Hepatocyte (in vitro differentiated cells): ENCODE results near the gene HACD2. TPM values are rescaled to one million over a fixed set of nuclear protein-coding genes. Genes with fewer than 3 reads are reported as not detected.

Experiments used
- DNase-seq: peaks from one replicate; pipeline ENCODE4 v3.0.0-alpha.2; 2016; ENCODE audit warnings: low spot score
- H2AFZ ChIP-seq: fragments of 200-600 bp; sonication (generic); 2 replicates; pipeline ENCODE4 v1.6.0; 2016; ENCODE audit warnings: antibody characterized with exemption, mild to moderate bottlenecking
- H3K27ac ChIP-seq: fragments of 200-600 bp; sonication (generic); 2 replicates; pipeline ENCODE4 v1.5.1; 2016; ENCODE audit warnings: mild to moderate bottlenecking
- H3K27me3 ChIP-seq: fragments of 200-600 bp; sonication (generic); 2 replicates; pipeline ENCODE4 v1.6.1; 2016
- H3K36me3 ChIP-seq: fragments of 200-600 bp; sonication (generic); replicated peaks from 2 replicates; pipeline ENCODE4 v1.5.1; 2016; ENCODE audit warnings: low read depth; ENCODE audit not compliant: insufficient read depth
- H3K4me1 ChIP-seq: fragments of 200-600 bp; sonication (generic); 2 replicates; pipeline ENCODE4 v1.5.1; 2016; ENCODE audit warnings: mild to moderate bottlenecking, moderate library complexity; ENCODE audit not compliant: insufficient read depth
- H3K4me2 ChIP-seq: fragments of 200-600 bp; sonication (generic); 2 replicates; pipeline ENCODE4 v1.6.0; 2016
- H3K4me3 ChIP-seq: fragments of 200-600 bp; sonication (generic); 2 replicates; pipeline ENCODE4 v1.5.1; 2016; ENCODE audit warnings: mild to moderate bottlenecking
- H3K79me2 ChIP-seq: fragments of 200-600 bp; sonication (generic); 2 replicates; pipeline ENCODE4 v1.6.0; 2017; ENCODE audit warnings: mild to moderate bottlenecking
- H3K9me2 ChIP-seq: fragments of 200-600 bp; sonication (generic); replicated peaks from 2 replicates; pipeline ENCODE4 v1.6.0; 2017; ENCODE audit warnings: mild to moderate bottlenecking; ENCODE audit not compliant: insufficient read depth
- H3K9me3 ChIP-seq: fragments of 200-600 bp; sonication (generic); 2 replicates; pipeline ENCODE4 v1.5.1; 2016; ENCODE audit warnings: low read depth, mild to moderate bottlenecking
- H4K20me1 ChIP-seq: fragments of 200-600 bp; sonication (generic); 2 replicates; pipeline ENCODE4 v1.6.0; 2016; ENCODE audit warnings: mild to moderate bottlenecking; ENCODE audit not compliant: insufficient read depth, poor library complexity, severe bottlenecking
- CTCF ChIP-seq: fragments of 200-600 bp; sonication (generic); IDR thresholded peaks from 2 replicates; pipeline ENCODE4 v1.5.1; 2016; ENCODE audit warnings: antibody characterized with exemption, mild to moderate bottlenecking; ENCODE audit not compliant: poor library complexity
- EZH2 ChIP-seq: fragments of 200-600 bp; sonication (generic); IDR thresholded peaks from 2 replicates; pipeline ENCODE4 v1.6.1; 2016; ENCODE audit warnings: antibody characterized with exemption, mild to moderate bottlenecking, borderline replicate concordance
- EZH2phosphoT487 ChIP-seq: fragments of 200-600 bp; sonication (generic); IDR thresholded peaks from one replicate; pipeline ENCODE4 v1.6.1; 2018; ENCODE audit warnings: antibody characterized with exemption, mild to moderate bottlenecking, low read depth, moderate library complexity; ENCODE audit not compliant: unreplicated experiment, severe bottlenecking
- WGBS: methylation state at CpG from one replicate; pipeline ENCODE4 v1.1.6; 2016; ENCODE audit warnings: low lambda C conversion rate; ENCODE audit errors: missing lambda C conversion rate; 5-methylcytosine and 5-hydroxymethylcytosine counted together
- polyA plus RNA-seq: library from polyadenylated mRNA; unstranded; fragments of >200 nt; fragmentation: Nextera tagmentation; extraction: Ambion mirVana; gene quantifications from 2 replicates; pipeline ENCODE4 v1.2.1, GENCODE V29; 2016
- total RNA-seq: library from RNA; depleted of rRNA; stranded (reverse); fragments of >200 nt; gene quantifications from 2 replicates; pipeline ENCODE4 v1.2.3, GENCODE V29; 2014

HACD2 gene
- total and polyA plus RNA-seq, 2 experiments from 2014 or later = 31.8 to 64.3 TPM

DNA sequence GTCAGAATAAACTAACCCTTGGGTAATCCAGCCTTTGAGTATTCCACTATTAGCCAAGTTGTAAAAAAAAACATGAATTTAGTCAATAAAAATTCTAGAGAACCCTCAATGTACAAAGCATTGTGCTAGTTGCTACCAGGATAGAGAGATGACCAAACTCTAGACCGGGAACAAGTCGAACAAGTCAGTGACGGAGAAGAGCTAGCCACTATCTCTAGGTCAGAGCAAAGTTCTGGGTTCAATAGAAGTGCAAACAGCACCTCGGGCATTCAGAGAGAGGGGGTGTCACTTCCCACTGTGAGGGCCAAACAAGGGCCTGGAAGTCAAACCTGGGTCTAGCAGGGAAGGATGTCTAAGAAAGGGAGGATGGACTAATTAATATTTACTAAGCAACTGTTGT, 133.7 kb downstream of the HACD2 start:
- peaks cover 28% of the 10 kb centered on the region for H3K27me3 ChIP-seq
- H3K27ac ChIP-seq = no peak overlapping the region
- no peaks in the 10 kb centered on the region for H3K9me3 ChIP-seq
- H2AFZ ChIP-seq = no peak overlapping the region
- DNase-seq = no peak
- H3K4me2 ChIP-seq = no peak overlapping the region
- H3K9me2 ChIP-seq = no peaks in the 10 kb centered on the region
- no peaks in the 10 kb centered on the region for H3K79me2 ChIP-seq
- 50% methylated on average over 4 of the region's 4 CpGs for WGBS
- no peaks in the 10 kb centered on the region for H3K36me3 ChIP-seq
- no peaks in the 10 kb centered on the region for H4K20me1 ChIP-seq
- no peak for TF ChIP-seq EZH2phosphoT487
- no peak for TF ChIP-seq EZH2
- no peak for TF ChIP-seq CTCF
- H3K4me3 ChIP-seq = no peak overlapping the region
- peaks cover 11% of the 10 kb centered on the region for H3K4me1 ChIP-seq

- H3K27ac ChIP-seq = no peak overlapping the region
- H3K4me2 ChIP-seq = peak overlapping the region; percentile 99
- WGBS = 17% methylated on average over 26 of the region's 33 CpGs
- no peaks in the 10 kb centered on the region for H3K9me2 ChIP-seq
- H3K36me3 ChIP-seq = no peaks in the 10 kb centered on the region
- peak overlapping the region; percentile 49 for H2AFZ ChIP-seq
- TF ChIP-seq EZH2phosphoT487 (no peak), CTCF (no peak), EZH2 (no peak)
- DNase-seq = peak; percentile 47
- no peaks in the 10 kb centered on the region for H3K79me2 ChIP-seq
- H4K20me1 ChIP-seq = no peaks in the 10 kb centered on the region
- H3K4me3 ChIP-seq = peak overlapping the region; percentile 50
- peaks cover 11% of the 10 kb centered on the region for H3K4me1 ChIP-seq
- no peaks in the 10 kb centered on the region for H3K9me3 ChIP-seq
- H3K27me3 ChIP-seq = peaks cover 37% of the 10 kb centered on the region
These were observed 134.8 kb downstream of the HACD2 start for GRCh38 chr3:123449997-123450604.

DNA sequence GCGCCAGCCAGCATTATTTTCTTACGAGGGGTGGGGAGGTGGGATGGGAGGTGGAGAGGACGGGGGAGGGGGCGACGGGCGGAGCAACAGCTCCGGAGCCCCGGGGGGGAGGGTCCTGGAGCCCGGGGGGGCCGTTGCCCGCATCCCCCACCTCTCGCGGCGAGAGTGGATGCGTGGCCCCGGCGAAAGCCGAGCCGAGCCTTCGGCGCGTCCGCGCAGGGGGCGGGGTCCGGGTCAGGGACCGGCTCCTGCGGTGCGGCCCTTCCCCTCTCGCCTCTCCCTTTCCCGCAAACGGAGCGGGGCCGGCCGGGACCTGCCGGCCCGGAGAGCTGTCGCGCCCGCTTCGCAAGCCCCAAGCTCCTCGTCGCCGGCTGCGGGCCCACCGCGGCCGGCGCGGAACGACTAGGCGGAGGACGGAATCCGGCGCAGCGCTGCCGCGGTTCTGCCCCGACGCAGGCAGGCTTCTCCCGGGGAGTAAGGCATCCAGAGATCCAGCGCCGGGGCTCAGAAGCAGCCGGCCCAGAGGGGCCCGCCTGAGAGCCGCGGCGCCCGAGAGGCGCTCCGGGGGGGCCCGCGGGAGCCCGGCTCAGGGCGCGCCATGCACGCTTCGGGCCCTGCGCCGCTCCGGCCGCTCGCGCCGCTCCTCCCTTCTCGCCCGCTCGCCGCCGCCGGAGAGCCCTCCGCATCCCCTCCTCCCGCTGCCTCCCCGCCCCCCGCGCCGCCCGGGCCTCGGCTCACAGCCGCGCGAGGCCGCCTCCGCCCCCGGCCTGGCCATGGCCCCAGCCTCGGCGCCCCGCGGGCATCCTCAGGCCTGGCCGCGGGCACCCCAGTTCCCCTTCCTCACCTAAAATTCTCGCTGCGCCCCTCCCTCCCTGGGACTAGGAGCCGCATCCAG, 135.5 kb downstream of the HACD2 start:
- H3K27me3 ChIP-seq = peaks cover 43% of the 10 kb centered on the region
- H3K9me3 ChIP-seq = no peaks in the 10 kb centered on the region
- WGBS = 0% methylated on average over 37 of the region's 114 CpGs
- peak overlapping the region; percentile 70 for H3K4me3 ChIP-seq
- peak overlapping the region; percentile 99 for H3K4me2 ChIP-seq
- no peak overlapping the region for H3K27ac ChIP-seq
- DNase-seq = peak; percentile 68
- H3K36me3 ChIP-seq = no peaks in the 10 kb centered on the region
- no peak for TF ChIP-seq EZH2phosphoT487
- no peak for TF ChIP-seq EZH2
- TF ChIP-seq CTCF = no peak
- H3K9me2 ChIP-seq = no peaks in the 10 kb centered on the region
- peak overlapping the region; percentile 93 for H2AFZ ChIP-seq
- peaks cover 11% of the 10 kb centered on the region for H3K4me1 ChIP-seq
- H3K79me2 ChIP-seq = no peaks in the 10 kb centered on the region
- H4K20me1 ChIP-seq = no peaks in the 10 kb centered on the region
